ENCODE data around the gene FCAMR.

FCAMR gene

DNA sequence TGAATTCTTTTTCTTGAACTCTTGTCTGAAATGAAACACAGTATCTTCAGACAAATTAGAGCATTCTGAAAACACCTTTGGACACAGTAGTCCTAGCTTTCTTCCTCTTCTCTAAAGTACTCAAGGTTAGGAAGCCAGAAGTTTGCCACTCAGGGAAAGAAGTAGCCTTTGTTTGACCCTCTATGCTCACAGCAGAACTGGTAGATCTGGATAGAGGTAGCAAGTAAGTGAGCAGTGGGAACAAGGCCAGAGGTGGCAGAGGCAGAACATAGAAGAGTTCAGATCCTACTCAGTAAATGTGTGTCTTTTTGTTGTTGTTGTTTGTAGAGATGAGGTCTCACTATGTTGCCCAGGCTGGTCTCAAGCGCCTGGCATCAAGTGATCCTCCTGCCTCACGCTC, 16.6 kb downstream of the FCAMR start:
- H3K4me3 ChIP-seq (IDR thresholded peaks at IDR 0.05; ENCODE audit: insufficient read depth, low read depth, low read length), result no peak overlapping the region

DNA sequence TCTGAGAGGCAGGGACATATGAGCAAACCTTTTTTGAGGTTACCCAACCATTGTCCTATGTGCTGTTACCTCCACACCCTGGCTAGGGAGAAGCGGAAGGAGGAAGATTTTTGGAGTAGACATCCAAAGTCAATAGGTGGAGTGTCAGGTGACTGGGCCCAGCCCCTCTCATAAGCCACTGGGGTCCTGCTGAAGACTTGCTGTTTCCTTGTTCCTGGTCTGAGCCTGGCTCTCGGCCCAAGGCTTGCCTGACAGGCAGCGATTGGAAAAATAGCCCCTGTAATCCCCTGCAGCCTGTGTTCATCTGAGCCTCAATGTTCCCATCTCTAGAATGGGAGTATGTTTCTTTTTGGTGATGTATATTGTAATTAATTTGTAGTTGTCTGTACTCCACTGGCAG, 17.1 kb downstream of the FCAMR start:
- H3K4me2 ChIP-seq, result no peak overlapping the region
- no peaks in the 10 kb centered on the region for H3K4me1 ChIP-seq (ENCODE audit: low read depth, poor library complexity, severe bottlenecking)
- TF ChIP-seq, protein P1, sequence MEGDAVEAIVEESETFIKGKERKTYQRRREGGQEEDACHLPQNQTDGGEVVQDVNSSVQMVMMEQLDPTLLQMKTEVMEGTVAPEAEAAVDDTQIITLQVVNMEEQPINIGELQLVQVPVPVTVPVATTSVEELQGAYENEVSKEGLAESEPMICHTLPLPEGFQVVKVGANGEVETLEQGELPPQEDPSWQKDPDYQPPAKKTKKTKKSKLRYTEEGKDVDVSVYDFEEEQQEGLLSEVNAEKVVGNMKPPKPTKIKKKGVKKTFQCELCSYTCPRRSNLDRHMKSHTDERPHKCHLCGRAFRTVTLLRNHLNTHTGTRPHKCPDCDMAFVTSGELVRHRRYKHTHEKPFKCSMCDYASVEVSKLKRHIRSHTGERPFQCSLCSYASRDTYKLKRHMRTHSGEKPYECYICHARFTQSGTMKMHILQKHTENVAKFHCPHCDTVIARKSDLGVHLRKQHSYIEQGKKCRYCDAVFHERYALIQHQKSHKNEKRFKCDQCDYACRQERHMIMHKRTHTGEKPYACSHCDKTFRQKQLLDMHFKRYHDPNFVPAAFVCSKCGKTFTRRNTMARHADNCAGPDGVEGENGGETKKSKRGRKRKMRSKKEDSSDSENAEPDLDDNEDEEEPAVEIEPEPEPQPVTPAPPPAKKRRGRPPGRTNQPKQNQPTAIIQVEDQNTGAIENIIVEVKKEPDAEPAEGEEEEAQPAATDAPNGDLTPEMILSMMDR (conservative IDR thresholded peaks at IDR 0.05; ENCODE audit: low read depth, low read length), result no peak
- H3K9ac ChIP-seq, result no peak overlapping the region
- no peaks in the 10 kb centered on the region for H3K79me2 ChIP-seq (ENCODE audit: insufficient read depth, low read depth)
- no peaks in the 10 kb centered on the region for H3K36me3 ChIP-seq (ENCODE audit: insufficient read depth)
- H3K4me3 ChIP-seq (IDR thresholded peaks at IDR 0.05; ENCODE audit: insufficient read depth, low read depth, low read length), result no peak overlapping the region
- H3K27ac ChIP-seq, result no peak overlapping the region
- H2AFZ ChIP-seq (ENCODE audit: low read depth), result no peak overlapping the region
- no peaks in the 10 kb centered on the region for H3K27me3 ChIP-seq (ENCODE audit: insufficient read depth, low read depth)
- H4K20me1 ChIP-seq (ENCODE audit: insufficient read depth), result no peaks in the 10 kb centered on the region

More for the DNA sequence above, 16.6 kb downstream of the FCAMR start:
- H3K27me3 ChIP-seq (ENCODE audit: insufficient read depth, low read depth), result no peaks in the 10 kb centered on the region
- H3K36me3 ChIP-seq (ENCODE audit: insufficient read depth), result no peaks in the 10 kb centered on the region
- no peaks in the 10 kb centered on the region for H3K4me1 ChIP-seq (ENCODE audit: low read depth, poor library complexity, severe bottlenecking)
- H3K79me2 ChIP-seq (ENCODE audit: insufficient read depth, low read depth), result no peaks in the 10 kb centered on the region
- no peak overlapping the region for H3K27ac ChIP-seq
- TF ChIP-seq, protein P1 (conservative IDR thresholded peaks at IDR 0.05; ENCODE audit: low read depth, low read length), result no peak
- no peak overlapping the region for H3K9ac ChIP-seq
- no peaks in the 10 kb centered on the region for H4K20me1 ChIP-seq (ENCODE audit: insufficient read depth)
- H3K4me2 ChIP-seq, result no peak overlapping the region
- H2AFZ ChIP-seq (ENCODE audit: low read depth), result no peak overlapping the region

DNA sequence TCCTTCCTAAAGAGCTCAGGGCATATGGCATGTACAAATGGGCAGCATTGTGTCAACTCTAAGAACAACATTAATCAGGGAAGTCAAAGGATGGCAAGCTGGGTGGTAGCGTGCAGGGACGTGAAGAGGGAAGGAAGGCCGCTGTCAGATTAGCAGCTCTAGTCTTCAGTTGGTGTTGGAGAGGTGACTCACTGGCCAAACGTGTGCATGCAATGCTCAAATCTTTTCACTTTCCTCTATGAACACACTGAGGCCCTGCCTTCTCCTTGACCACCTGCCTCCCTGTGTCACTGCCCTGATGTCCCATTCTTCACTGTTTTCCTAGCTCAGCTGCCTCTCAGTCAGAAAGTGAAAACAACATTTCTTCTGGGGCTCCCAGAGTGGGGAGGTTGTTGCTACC, 18.1 kb downstream of the FCAMR start:
- Histone ChIP-seq H4K20me1 (ENCODE audit: insufficient read depth) (no peaks in the 10 kb centered on the region), H3K4me3 (IDR thresholded peaks at IDR 0.05; ENCODE audit: insufficient read depth, low read depth, low read length) (no peak overlapping the region), H3K79me2 (ENCODE audit: insufficient read depth, low read depth) (no peaks in the 10 kb centered on the region), H3K4me2 (no peak overlapping the region), H3K9ac (no peak overlapping the region), H3K4me1 (ENCODE audit: low read depth, poor library complexity, severe bottlenecking) (no peaks in the 10 kb centered on the region), H2AFZ (ENCODE audit: low read depth) (no peak overlapping the region), H3K27ac (no peak overlapping the region), H3K27me3 (ENCODE audit: insufficient read depth, low read depth) (no peaks in the 10 kb centered on the region), H3K36me3 (ENCODE audit: insufficient read depth) (no peaks in the 10 kb centered on the region)
- TF ChIP-seq, protein P1 (conservative IDR thresholded peaks at IDR 0.05; ENCODE audit: low read depth, low read length), result no peak

DNA sequence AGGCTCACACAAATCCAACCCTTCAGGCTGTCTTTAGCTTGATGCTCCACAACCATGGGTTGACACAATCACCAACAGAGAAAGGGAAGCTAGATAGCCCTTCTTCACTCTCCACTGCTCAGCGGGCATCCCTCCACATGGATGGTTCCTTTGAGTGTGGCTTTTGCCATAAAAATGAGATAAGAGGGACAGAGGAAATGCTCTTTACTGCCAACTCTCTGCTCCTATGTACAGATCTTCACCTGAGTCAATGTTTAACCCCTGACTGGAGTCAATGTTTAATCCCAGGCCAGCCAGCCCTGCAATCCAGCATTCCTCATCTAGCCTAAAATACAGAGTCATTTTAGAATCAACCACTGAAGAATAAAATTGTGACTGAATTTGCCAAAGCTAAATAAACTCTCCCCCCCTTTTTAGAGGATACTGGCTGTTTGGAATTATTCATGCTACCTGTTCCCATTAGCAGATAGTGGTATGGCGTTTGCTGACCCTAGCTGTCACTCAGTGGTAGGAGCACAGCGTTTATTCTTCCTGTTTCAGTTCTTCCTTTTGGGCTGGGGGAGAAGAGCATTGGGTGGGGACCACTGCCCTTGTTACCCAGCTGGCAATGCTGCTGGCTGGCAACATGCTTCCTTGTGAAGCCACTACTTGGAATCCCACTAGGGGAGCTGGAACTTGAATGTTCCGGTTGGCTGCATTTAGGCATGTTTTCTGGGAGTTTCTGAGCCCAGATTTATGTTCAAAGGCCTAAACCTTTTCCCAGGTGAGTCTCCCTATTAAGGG, 18.8 kb downstream of the FCAMR start:
- Histone ChIP-seq H3K27me3 (ENCODE audit: insufficient read depth, low read depth) (no peaks in the 10 kb centered on the region), H3K9ac (no peak overlapping the region), H3K4me3 (IDR thresholded peaks at IDR 0.05; ENCODE audit: insufficient read depth, low read depth, low read length) (no peak overlapping the region), H3K79me2 (ENCODE audit: insufficient read depth, low read depth) (no peaks in the 10 kb centered on the region), H2AFZ (ENCODE audit: low read depth) (no peak overlapping the region), H3K4me2 (no peak overlapping the region), H3K27ac (no peak overlapping the region), H3K4me1 (ENCODE audit: low read depth, poor library complexity, severe bottlenecking) (no peaks in the 10 kb centered on the region), H4K20me1 (ENCODE audit: insufficient read depth) (no peaks in the 10 kb centered on the region), H3K36me3 (ENCODE audit: insufficient read depth) (no peaks in the 10 kb centered on the region)
- TF ChIP-seq, protein P1 (conservative IDR thresholded peaks at IDR 0.05; ENCODE audit: low read depth, low read length), result no peak
